ENCODE data around the gene ANXA11. TPM values are rescaled to one million over a fixed set of nuclear protein-coding genes. Genes with fewer than 3 reads are reported as not detected.

ANXA11 gene
- total and polyA plus RNA-seq, 2 donors (not counting 1 experiment from before 2014, with no cell fraction given), result 124 to 206 TPM

- Histone ChIP-seq H3K36me3 (ENCODE audit: control insufficient read depth, insufficient read depth, low read length) (peaks cover 53% of the 10 kb centered on the region), H4K20me1 (ENCODE audit: control insufficient read depth, extremely low read depth, insufficient read depth, low read length) (no peaks in the 10 kb centered on the region), H3K27ac (ENCODE audit: insufficient read depth, low read length) (peak overlapping the region; percentile 74)
Measured at GRCh38 chr10:80166581-80167470, 38.5 kb downstream of the ANXA11 start.

GRCh38 chr10:80165173-80165572, 40.2 kb downstream of the ANXA11 start:
- Histone ChIP-seq H3K36me3 (ENCODE audit: control insufficient read depth, insufficient read depth, low read length) (peaks cover 47% of the 10 kb centered on the region), H3K9ac (ENCODE audit: insufficient read depth, low read length) (no peak overlapping the region), H3K4me3 (replicated peaks in 1 of 4; ENCODE audit: control extremely low read depth in 1 of 4, insufficient read depth in 1 of 4, low read depth in 3 of 4, low read length in 4 of 4) (no peak overlapping the region), H2AFZ (ENCODE audit: low read length) (no peak overlapping the region), H4K20me1 (ENCODE audit: control insufficient read depth, extremely low read depth, insufficient read depth, low read length) (no peaks in the 10 kb centered on the region), H3K79me2 (ENCODE audit: control insufficient read depth, insufficient read depth, low read length) (peaks cover 61% of the 10 kb centered on the region), H3K9me3 (ENCODE audit: control insufficient read depth, insufficient read depth, low read depth, low read length) (no peaks in the 10 kb centered on the region), H3K27ac (ENCODE audit: insufficient read depth, low read length) (peak overlapping the region; percentile 74), H3K27me3 (ENCODE audit: control insufficient read depth, insufficient read depth, low read length) (no peaks in the 10 kb centered on the region), H3K4me1 (ENCODE audit: control insufficient read depth, extremely low read depth, insufficient read depth, low read length) (peaks cover 56% of the 10 kb centered on the region), H3K4me2 (ENCODE audit: extremely low read depth, insufficient read depth, low read length) (no peak overlapping the region)
- TF ChIP-seq CTCF (conservative IDR thresholded peaks at IDR 0.05 in 1 of 2, IDR thresholded peaks at IDR 0.05 in 1 of 2; ENCODE audit: low read depth in 1 of 2, low read length in 2 of 2) (peak; percentile 19 to 36), EZH2 (IDR thresholded peaks at IDR 0.05; ENCODE audit: low read length, missing control alignments) (no peak)
- peak; percentile 54 to 57 for DNase-seq (ENCODE audit: low read depth in 2 of 2)

More at GRCh38 chr10:80166581-80167470, 38.5 kb downstream of the ANXA11 start:
- H3K79me2 ChIP-seq (ENCODE audit: control insufficient read depth, insufficient read depth, low read length), result peaks cover 72% of the 10 kb centered on the region
- TF ChIP-seq CTCF (conservative IDR thresholded peaks at IDR 0.05 in 1 of 2, IDR thresholded peaks at IDR 0.05 in 1 of 2; ENCODE audit: low read depth in 1 of 2, low read length in 2 of 2), result no peak
- TF ChIP-seq EZH2 (IDR thresholded peaks at IDR 0.05; ENCODE audit: low read length, missing control alignments), result no peak
- H3K4me2 ChIP-seq (ENCODE audit: extremely low read depth, insufficient read depth, low read length), result no peak overlapping the region
- H3K4me3 ChIP-seq (replicated peaks in 1 of 4; ENCODE audit: control extremely low read depth in 1 of 4, insufficient read depth in 1 of 4, low read depth in 3 of 4, low read length in 4 of 4), result no peak overlapping the region
- peak overlapping the region; percentile 24 for H3K9ac ChIP-seq (ENCODE audit: insufficient read depth, low read length)
- H2AFZ ChIP-seq (ENCODE audit: low read length), result no peak overlapping the region
- H3K9me3 ChIP-seq (ENCODE audit: control insufficient read depth, insufficient read depth, low read depth, low read length), result no peaks in the 10 kb centered on the region
- H3K27me3 ChIP-seq (ENCODE audit: control insufficient read depth, insufficient read depth, low read length), result no peaks in the 10 kb centered on the region
- H3K4me1 ChIP-seq (ENCODE audit: control insufficient read depth, extremely low read depth, insufficient read depth, low read length), result peaks cover 54% of the 10 kb centered on the region
- no peak for DNase-seq (ENCODE audit: low read depth in 2 of 2)

- Histone ChIP-seq H3K9ac (ENCODE audit: insufficient read depth, low read length) (no peak overlapping the region), H3K4me3 (replicated peaks in 1 of 4; ENCODE audit: control extremely low read depth in 1 of 4, insufficient read depth in 1 of 4, low read depth in 3 of 4, low read length in 4 of 4) (no peak overlapping the region), H3K79me2 (ENCODE audit: control insufficient read depth, insufficient read depth, low read length) (peaks cover 56% of the 10 kb centered on the region), H3K27me3 (ENCODE audit: control insufficient read depth, insufficient read depth, low read length) (no peaks in the 10 kb centered on the region), H2AFZ (ENCODE audit: low read length) (no peak overlapping the region), H3K4me1 (ENCODE audit: control insufficient read depth, extremely low read depth, insufficient read depth, low read length) (peaks cover 60% of the 10 kb centered on the region), H3K27ac (ENCODE audit: insufficient read depth, low read length) (peak overlapping the region; percentile 74), H4K20me1 (ENCODE audit: control insufficient read depth, extremely low read depth, insufficient read depth, low read length) (no peaks in the 10 kb centered on the region), H3K9me3 (ENCODE audit: control insufficient read depth, insufficient read depth, low read depth, low read length) (no peaks in the 10 kb centered on the region), H3K4me2 (ENCODE audit: extremely low read depth, insufficient read depth, low read length) (no peak overlapping the region), H3K36me3 (ENCODE audit: control insufficient read depth, insufficient read depth, low read length) (peaks cover 46% of the 10 kb centered on the region)
- DNase-seq (ENCODE audit: low read depth in 2 of 2), result no peak
- TF ChIP-seq CTCF (conservative IDR thresholded peaks at IDR 0.05 in 1 of 2, IDR thresholded peaks at IDR 0.05 in 1 of 2; ENCODE audit: low read depth in 1 of 2, low read length in 2 of 2), result no peak
- TF ChIP-seq EZH2 (IDR thresholded peaks at IDR 0.05; ENCODE audit: low read length, missing control alignments), result no peak
Measured at GRCh38 chr10:80164596-80164995, 40.7 kb downstream of the ANXA11 start.
